ES-I3 (cell line): ENCODE results near the gene PHLPP1.
A peak's percentile ranks its signal among the peaks of the same experiment; 100 is the strongest.

Experiments
- H3K36me3 ChIP-seq: 2 replicates; pipeline ENCODE4 v1.6.1; 2013; ENCODE audit warnings: mild to moderate bottlenecking, low read length, control low read depth, moderate library complexity; ENCODE audit not compliant: insufficient read depth
- H3K4me1 ChIP-seq: 2 replicates; pipeline ENCODE4 v1.6.1; 2013; ENCODE audit warnings: mild to moderate bottlenecking, control low read depth, low read length; ENCODE audit not compliant: insufficient read depth
- H3K9ac ChIP-seq: 2 replicates; pipeline ENCODE4 v1.6.1; 2013; ENCODE audit warnings: low read depth, mild to moderate bottlenecking, low read length, moderate library complexity
- H3K9me3 ChIP-seq: 2 replicates; pipeline ENCODE4 v1.6.1; 2013; ENCODE audit warnings: mild to moderate bottlenecking, low read length, moderate library complexity; ENCODE audit not compliant: control insufficient read depth, insufficient read depth

Gene PHLPP1

DNA sequence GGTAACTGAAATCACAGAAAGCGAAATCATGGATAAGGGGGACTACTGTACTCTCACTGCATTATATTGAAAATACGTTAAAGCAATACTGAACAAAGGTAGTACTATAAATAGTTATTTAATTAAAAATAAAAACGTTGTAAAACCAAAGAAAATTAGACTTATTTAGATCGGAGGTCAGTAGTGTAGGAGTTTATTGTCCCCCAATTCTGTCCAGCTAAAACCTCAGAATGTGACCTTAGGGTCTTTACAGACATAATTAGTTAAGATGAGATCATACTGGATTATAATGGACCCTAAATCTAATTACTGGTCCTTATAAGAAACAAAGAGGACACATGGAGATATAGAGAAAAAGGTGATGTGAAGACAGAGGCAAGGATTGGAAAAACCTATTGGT lies 95.3 kb downstream of the PHLPP1 start:
- Histone ChIP-seq H3K9ac (no peak overlapping the region), H3K36me3 (no peaks in the 10 kb centered on the region), H3K4me1 (peaks cover 18% of the 10 kb centered on the region)

DNA sequence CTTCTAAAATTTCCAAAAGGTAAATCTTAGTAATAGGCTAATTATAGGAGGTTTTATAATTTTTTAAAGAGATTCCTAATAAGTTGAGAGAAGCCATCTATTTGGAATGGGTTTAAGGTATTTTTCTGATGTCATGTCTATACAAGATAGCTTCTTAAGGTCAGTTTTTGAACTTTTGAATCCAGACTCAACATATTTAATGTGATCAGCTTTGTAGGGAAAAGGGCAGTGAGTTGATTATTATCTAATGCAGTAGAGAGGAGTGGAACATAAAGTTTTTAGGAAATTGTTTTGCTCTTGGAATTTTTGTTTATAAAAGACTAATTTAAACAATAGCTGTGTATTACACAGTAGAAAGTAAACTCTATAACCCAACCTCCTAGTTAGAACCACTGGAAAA lies 96.3 kb downstream of the PHLPP1 start:
- no peaks in the 10 kb centered on the region for H3K9me3 ChIP-seq
- H3K4me1 ChIP-seq = peaks cover 18% of the 10 kb centered on the region
- no peak overlapping the region for H3K9ac ChIP-seq
- H3K36me3 ChIP-seq = no peaks in the 10 kb centered on the region

More for the DNA sequence above, 95.3 kb downstream of the PHLPP1 start:
- no peaks in the 10 kb centered on the region for H3K9me3 ChIP-seq

DNA sequence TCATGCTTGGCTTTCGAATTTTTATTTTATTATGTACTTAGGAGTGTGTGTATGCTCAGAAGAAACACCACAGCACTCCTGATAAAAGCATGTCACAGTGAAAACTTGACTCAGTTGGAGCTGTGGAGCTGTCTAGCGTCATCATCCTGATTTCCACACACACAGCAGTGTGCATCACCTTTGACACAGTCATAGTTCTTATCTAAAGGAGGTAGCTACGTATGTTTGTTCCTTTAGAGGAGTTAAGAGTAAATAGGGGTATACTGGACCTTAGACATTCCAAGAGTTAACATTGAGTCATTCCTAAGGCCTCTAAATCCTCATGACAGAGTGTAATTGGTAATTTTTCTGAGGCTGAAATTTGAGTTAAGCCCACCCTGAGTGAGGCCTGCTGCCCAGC lies 96.9 kb downstream of the PHLPP1 start:
- H3K4me1 ChIP-seq = peaks cover 18% of the 10 kb centered on the region
- H3K9me3 ChIP-seq = no peaks in the 10 kb centered on the region
- H3K36me3 ChIP-seq = no peaks in the 10 kb centered on the region

DNA sequence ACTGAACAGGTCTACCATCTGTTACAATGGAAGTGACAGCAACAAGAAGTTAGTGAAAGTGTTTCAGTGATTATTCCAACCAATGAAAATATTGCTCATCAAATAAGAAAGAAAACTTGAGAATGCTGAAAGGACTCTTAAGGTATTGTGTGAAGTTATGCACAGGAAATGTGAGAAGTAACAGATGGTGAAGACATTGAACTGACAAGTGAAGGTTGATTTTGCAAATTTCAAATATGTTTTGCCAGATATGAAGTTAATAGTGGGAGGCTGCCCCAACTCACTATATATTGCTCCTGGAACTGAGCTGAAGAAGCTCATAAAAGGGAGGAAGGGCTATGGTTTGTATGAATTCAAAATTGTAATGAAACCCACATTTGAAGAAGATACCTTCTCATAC lies 97.5 kb downstream of the PHLPP1 start:
- Histone ChIP-seq H3K9ac (no peak overlapping the region), H3K4me1 (peaks cover 18% of the 10 kb centered on the region), H3K36me3 (no peaks in the 10 kb centered on the region), H3K9me3 (no peaks in the 10 kb centered on the region)

More for the DNA sequence above, 96.9 kb downstream of the PHLPP1 start:
- no peak overlapping the region for H3K9ac ChIP-seq

DNA sequence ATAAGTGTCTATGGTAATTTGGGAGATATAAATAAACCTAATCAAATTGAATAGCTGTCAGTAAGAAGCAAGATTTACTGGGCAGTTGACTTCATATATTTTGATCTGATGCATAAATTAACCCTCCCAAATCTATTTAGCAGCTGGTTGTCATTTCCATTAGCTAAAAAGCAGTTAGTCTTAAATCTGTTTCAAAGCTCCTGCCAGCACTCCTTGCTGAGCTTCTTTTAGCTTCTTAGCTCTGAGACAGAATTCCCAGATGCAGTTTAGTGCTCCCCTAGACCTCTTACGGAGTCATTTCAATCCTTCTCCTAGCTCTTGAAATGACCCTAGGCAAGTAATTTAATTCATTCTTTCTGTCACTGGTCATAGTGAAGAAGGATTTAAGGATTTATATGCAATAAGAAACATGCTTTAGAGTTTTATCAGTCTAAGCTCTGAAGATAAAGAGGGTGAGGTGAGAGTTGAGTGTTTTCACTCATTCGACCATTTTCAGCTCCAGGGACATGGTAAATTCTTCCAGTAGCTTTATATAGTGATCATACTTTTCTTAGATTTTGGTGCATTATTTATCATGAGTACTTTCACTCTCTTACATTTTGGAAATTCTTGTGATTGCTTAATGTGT lies 98.9 kb downstream of the PHLPP1 start:
- H3K36me3 ChIP-seq = no peaks in the 10 kb centered on the region
- no peak overlapping the region for H3K9ac ChIP-seq
- H3K9me3 ChIP-seq = no peaks in the 10 kb centered on the region
- peaks cover 16% of the 10 kb centered on the region for H3K4me1 ChIP-seq

DNA sequence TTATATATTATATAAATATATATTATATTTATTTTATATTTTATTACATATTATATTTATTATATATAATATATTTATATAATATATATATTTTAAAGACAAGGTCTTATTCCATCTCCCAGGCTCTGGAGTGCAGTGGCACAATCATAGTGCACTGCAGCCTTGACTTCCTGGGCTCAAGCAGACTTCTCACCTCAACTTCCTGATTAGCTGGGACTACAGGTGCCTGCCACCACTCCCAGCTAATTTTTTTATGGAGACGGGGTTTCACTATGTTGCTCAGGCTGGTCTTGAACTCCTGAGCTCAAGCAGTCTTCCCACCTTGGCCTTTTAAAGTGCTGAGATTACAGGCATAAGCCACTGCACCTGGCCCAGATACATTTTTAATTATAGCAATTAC lies 110.0 kb downstream of the PHLPP1 start:
- H3K4me1 ChIP-seq = peaks cover 12% of the 10 kb centered on the region

DNA sequence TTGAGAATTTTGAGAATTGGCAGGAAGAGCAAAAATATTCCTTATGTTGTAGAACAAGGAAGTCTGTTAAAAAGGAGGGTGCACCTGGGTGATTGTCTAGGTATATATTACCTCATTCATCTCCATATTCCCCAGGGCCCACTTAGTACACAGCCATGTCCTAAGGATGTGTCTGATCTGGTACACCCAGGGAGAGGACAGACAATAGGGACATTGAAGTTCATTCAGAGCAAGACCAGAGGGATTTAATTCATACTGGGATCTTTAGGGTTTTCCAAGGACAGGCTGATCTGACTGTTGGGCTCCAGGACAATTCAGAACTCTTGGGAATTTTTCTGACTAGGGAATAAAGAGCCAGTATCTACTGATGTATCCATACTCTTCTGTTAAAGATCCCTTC lies 112.1 kb downstream of the PHLPP1 start:
- Histone ChIP-seq H3K36me3 (no peaks in the 10 kb centered on the region), H3K9me3 (no peaks in the 10 kb centered on the region), H3K9ac (no peak overlapping the region), H3K4me1 (peaks cover 20% of the 10 kb centered on the region)

More for the DNA sequence above, 110.0 kb downstream of the PHLPP1 start:
- Histone ChIP-seq H3K9ac (no peak overlapping the region), H3K9me3 (no peaks in the 10 kb centered on the region), H3K36me3 (no peaks in the 10 kb centered on the region)

DNA sequence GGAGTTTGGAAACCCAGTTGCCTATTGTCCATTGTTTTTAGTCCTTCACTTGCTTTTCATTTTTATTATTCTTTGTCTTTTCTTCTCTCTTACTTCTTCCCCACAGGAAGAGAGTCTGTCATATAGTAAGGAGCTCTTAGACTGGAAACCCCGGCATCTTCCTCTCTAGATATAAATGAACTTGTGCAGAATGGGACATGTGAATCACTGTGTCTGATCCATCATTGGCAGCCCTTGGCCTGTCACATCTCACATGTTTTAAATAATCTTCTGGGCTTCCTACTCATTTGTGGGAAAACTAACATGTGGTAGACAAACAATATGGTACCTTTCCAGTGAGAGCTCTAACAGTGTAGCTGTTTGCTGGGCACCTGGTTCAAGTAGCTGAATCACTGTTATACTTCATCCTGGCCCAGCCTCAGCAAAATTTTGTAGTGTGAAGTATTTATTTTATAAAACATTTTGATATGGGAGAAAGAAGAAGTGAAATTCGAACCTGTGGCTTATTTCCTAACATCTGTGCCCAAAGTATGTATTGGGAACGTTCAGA lies 112.8 kb downstream of the PHLPP1 start:
- Histone ChIP-seq H3K9ac (no peak overlapping the region), H3K4me1 (peaks cover 20% of the 10 kb centered on the region), H3K36me3 (no peaks in the 10 kb centered on the region), H3K9me3 (no peaks in the 10 kb centered on the region)

DNA sequence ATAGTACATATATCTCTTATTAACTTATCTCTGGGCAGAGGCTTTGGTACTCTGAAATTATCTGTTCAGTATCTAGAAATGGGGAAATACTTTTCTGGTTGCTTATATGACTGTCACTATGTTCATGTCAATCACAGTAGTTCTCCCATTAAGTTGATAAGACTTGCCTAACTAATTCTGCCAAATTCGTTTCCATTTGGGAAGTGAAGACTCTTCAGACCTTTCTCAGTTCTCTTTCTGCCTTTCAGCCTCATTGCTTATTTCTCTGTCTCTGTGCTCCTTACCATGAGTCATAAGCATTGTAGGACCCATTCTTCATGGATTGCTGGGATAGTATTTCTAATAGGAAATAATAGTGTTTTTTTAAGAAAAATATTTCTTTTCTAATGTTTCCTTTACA lies 113.5 kb downstream of the PHLPP1 start:
- peaks cover 23% of the 10 kb centered on the region for H3K4me1 ChIP-seq
- no peaks in the 10 kb centered on the region for H3K36me3 ChIP-seq
- no peak overlapping the region for H3K9ac ChIP-seq

DNA sequence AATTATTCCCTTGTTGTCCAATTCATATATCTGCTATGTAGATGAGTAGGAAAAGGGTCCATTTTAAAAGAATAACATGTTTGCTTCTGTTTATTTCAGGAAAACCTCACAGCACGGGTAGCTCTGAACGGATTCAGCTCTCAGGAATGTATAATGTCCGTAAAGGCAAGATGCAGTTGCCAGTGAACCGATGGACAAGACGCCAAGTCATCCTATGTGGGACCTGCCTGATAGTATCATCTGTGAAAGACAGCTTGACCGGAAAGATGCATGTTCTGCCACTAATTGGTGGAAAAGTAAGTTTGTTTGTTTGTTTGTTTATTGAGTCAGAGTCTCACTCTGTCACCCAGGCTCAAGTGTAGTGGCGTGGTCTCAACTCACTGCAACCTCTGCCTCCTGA lies 114.6 kb downstream of the PHLPP1 start:
- Histone ChIP-seq H3K4me1 (peaks cover 29% of the 10 kb centered on the region), H3K36me3 (no peaks in the 10 kb centered on the region), H3K9me3 (no peaks in the 10 kb centered on the region), H3K9ac (no peak overlapping the region)

More for the DNA sequence above, 113.5 kb downstream of the PHLPP1 start:
- H3K9me3 ChIP-seq = no peaks in the 10 kb centered on the region

DNA sequence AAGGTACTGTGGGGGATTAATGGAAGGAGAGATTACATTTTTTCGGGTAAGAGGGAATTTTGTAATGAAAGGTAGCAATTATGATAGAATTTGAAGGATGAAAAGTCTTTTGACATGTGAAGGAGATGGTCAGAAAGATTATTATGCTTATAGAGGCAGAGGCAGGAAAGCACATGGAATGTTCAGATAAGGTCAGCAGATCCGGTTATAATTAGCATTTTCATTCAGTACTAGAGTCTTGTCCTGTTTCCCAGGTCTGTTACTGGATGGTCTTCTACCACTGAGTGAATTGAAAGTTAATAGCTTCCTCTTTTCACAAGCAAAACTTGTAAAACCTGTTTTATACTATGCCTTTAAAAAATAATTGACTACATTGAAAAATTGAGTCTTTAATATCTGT lies 116.9 kb downstream of the PHLPP1 start:
- Histone ChIP-seq H3K9me3 (no peaks in the 10 kb centered on the region), H3K36me3 (no peaks in the 10 kb centered on the region), H3K4me1 (peaks cover 23% of the 10 kb centered on the region), H3K9ac (no peak overlapping the region)

DNA sequence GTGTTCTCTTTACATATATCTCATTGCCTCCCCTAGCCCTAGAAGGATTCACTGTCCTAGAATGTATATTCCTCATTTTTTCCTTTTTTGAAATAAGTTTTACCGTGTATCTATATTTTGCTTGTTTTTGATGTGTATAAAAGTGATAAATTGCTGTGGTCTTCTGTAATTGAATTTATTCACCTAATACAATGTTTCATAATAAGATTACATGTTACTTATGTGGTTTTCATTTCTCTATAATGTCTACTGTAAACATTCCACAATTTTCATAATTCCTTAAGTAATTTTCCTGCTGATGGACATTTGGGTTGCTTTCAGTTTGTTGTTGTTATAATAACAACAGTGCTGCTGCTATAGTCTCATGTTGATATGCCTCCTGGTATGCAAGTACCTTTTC lies 118.2 kb downstream of the PHLPP1 start:
- Histone ChIP-seq H3K9me3 (no peaks in the 10 kb centered on the region), H3K9ac (no peak overlapping the region), H3K36me3 (no peaks in the 10 kb centered on the region), H3K4me1 (peaks cover 17% of the 10 kb centered on the region)

DNA sequence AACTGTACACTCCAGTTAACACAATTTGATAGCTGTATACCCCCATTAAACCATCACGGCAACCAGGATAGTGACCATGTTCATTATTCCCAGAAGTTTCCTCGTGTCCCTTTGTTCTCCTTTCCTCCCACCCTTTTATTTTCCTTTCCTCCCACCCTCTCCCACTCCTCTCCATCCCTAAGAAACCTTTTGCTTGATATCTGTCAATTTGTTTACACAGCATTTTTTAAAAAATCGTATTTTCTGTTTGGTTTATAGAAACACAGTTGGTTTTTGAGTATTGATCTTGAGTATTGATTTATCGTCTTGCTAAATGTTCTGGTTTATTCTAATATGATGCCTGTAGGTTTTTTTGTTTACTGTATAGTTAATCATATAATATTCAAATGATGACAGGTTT lies 119.4 kb downstream of the PHLPP1 start:
- no peaks in the 10 kb centered on the region for H3K9me3 ChIP-seq
- peaks cover 27% of the 10 kb centered on the region for H3K4me1 ChIP-seq
- H3K9ac ChIP-seq = no peak overlapping the region
- no peaks in the 10 kb centered on the region for H3K36me3 ChIP-seq

DNA sequence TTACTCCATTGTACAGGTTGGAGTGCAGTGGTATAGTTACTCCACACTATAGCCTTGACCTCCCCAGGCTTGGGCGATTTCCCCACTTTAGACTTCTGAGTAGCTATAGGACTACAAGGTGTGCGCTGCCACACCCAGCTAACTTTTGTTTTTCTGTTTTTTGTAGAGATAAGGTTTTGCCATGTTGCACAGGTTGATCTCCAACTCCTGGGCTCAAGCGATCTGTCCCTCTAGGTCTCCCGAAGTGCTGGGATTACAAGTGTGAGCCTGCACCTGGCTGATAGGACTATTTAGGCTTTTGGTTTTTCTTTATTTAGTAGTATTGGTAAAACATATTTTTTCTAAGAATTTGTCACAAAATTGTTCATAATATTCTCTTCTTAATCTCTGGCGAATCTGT lies 121.7 kb downstream of the PHLPP1 start:
- Histone ChIP-seq H3K9me3 (no peaks in the 10 kb centered on the region), H3K4me1 (peaks cover 36% of the 10 kb centered on the region), H3K9ac (no peak overlapping the region), H3K36me3 (no peaks in the 10 kb centered on the region)

DNA sequence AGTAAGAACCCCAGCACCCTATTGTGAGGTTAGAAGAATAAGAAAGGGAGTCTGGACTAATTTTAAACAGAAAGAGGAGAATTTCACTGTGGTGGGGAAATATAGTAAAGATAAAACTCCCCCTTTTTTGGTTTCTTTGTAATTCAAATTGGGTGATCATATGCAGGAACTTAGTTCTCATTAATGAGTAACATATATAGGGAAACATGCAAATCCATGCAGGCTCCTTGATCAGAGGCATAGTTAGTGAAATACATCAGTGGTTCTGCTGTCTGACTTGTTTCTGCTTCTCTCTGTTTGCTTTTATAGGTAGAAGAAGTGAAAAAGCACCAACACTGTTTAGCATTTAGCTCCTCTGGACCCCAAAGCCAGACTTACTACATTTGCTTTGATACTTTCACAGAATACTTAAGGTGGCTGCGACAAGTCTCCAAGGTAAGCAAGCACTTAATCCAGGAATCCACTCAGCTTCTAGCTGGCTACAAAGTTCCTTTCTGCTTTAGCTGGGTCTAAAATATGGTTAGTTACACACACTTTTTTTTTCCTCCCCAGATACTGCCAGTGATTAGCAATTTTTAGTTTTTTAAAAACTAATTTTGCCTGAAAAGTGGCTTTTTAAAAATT lies 123.2 kb downstream of the PHLPP1 start:
- Histone ChIP-seq H3K4me1 (peaks cover 33% of the 10 kb centered on the region; the same call in 1 of the 2 replicates), H3K9me3 (no peaks in the 10 kb centered on the region), H3K9ac (peak overlapping the region; percentile 23; the same call in 1 of the 2 replicates), H3K36me3 (no peaks in the 10 kb centered on the region)
